ENCODE data around the gene ACCS. TPM values are rescaled to one million over a fixed set of nuclear protein-coding genes. Genes with fewer than 3 reads are reported as not detected.

ACCS gene
- total RNA-seq, 1 donor from 2014 or later = 38.8 TPM

GRCh38 chr11:44133335-44133946 lies 67.4 kb downstream of the ACCS start:
- no peaks in the 10 kb centered on the region for H3K27me3 Mint-ChIP-seq (ENCODE audit: unreplicated experiment)
- no peak overlapping the region for H3K27ac Mint-ChIP-seq (ENCODE audit: unreplicated experiment)
- no peak overlapping the region for H3K4me3 Mint-ChIP-seq (ENCODE audit: unreplicated experiment)
- no peaks in the 10 kb centered on the region for H3K9me3 Mint-ChIP-seq (ENCODE audit: unreplicated experiment)
- peaks cover 20% of the 10 kb centered on the region for H3K36me3 Mint-ChIP-seq (ENCODE audit: low read depth, unreplicated experiment)
- TF ChIP-seq CTCF (IDR thresholded peaks at IDR 0.05; ENCODE audit: unreplicated experiment) = peak; percentile 40
- no peak for DNase-seq (ENCODE audit: low spot score)
- no peaks in the 10 kb centered on the region for H3K4me1 Mint-ChIP-seq (ENCODE audit: unreplicated experiment)

Other genes with a start within 250 kb of the ACCS start
- gene ALKBH3, start 185.4 kb upstream of the ACCS start, total RNA-seq (ENCODE audit: unreplicated experiment) = 27.3 TPM
- gene C11orf96, start 123.6 kb upstream of the ACCS start, total RNA-seq (ENCODE audit: unreplicated experiment) = 0.15 TPM
- not detected for gene ACCSL, start 18.3 kb upstream of the ACCS start, total RNA-seq (ENCODE audit: unreplicated experiment)
- gene EXT2, start 29.4 kb downstream of the ACCS start, total RNA-seq (ENCODE audit: unreplicated experiment) = 96.8 TPM
- gene ALX4, start 243.9 kb downstream of the ACCS start, total RNA-seq (ENCODE audit: unreplicated experiment) = not detected